GM18870 (cell line): ENCODE results near the gene ZNF195.
"Not testable (repeated sequence)": the region's sequence is repeated elsewhere in the genome, so short reads cannot be mapped to it uniquely, and the experiment has no call there.

Experiments
- ATAC-seq: cut with Tn5 transposase; IDR thresholded peaks from one replicate; pipeline ENCODE4 v1.9.1; 2021; ENCODE audit warnings: moderate library complexity; ENCODE audit not compliant: unreplicated experiment

Gene ZNF195

DNA sequence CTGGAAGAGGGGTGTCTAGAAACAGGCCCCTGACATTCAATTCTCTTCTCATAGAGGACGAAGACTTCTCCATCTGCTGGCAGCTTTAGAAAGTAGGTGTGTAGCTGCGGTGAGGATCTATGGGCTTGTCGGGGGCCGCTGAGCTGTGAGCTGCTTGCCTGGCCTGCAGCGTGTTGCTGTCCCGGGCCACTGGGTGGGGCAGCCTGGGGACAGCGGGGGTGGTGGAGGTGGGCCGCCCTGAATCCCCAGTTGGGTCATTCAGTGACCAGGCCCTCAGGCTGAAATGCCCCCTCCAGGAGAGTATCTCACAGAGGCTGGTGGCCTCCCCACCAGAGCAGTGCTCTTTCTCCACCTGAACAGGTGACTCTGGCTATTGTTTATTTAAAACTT is 23.9 kb upstream of the ZNF195 start:
- ATAC-seq: not testable (repeated sequence)

DNA sequence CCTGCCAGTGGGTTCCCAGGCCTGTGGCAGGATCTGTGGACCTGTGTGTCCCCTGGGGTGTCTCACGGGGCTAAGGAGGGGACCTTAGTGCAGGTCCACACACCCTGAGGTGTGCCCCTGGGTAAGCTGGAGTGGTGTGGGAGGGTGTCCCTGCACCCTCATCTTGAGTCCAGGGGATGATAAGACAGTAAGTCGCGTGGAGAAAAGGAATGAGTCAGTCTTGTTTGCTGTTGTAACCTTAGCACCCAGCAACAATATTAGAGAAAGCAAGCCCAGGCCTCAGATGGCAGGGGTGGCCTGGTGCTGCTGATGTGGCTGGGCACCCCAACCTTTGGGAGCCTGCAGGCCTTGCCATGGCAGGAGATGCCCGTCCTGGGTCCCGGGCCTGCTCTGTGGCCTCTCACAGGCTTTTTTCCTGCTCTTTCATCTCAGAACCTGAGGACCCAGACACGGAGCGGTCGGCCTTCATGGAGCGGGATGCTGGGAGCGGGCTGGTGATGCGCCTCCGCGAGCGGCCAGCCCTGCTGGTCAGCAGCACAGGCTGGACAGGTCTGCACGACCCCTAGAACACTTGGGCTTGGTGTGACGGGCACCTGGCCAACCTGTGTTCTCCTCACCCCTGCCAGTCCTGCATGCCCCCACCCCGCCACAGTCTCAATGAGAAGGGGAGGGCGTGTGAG is 23.4 kb upstream of the ZNF195 start:
- ATAC-seq: not testable (repeated sequence)

DNA sequence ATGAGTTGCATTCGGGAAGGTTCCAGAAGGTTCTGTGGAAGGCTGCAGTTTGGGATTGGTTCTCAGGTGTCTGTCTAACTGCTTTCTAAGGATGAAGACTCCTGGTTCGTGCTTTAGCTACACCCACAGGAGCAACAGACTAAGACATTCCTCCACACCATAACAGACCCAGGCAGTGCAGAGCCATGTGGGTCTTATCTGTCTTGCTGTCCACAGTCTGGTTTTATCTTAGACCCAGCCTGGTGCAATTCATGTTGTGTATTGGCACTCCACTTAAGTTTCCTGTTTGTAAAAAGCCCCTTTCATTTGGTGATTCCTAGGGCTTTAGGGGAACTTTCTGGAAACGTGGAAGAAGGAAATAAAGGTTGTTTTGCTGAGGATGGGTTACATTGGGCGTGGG is 22.1 kb upstream of the ZNF195 start:
- ATAC-seq: not testable (repeated sequence)

DNA sequence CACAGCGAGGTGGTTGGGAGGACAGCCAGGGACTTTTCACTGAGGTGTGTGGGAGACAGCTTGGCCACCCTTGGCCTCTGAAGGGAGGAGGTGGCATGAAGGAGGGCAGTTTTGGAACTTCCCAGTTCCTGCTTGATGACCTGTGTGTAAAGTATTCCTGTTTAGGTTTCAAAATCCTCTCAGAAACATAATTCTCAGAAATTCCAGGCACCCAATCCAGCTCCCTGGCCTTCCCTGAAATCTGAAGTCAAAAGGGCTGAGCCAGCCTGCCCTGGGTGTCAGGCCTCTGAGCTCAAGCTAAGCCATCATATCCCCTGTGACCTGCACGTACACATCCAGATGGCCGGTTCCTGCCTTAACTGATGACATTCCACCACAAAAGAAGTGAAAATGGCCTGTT is 19.6 kb upstream of the ZNF195 start:
- not testable (repeated sequence) for ATAC-seq

DNA sequence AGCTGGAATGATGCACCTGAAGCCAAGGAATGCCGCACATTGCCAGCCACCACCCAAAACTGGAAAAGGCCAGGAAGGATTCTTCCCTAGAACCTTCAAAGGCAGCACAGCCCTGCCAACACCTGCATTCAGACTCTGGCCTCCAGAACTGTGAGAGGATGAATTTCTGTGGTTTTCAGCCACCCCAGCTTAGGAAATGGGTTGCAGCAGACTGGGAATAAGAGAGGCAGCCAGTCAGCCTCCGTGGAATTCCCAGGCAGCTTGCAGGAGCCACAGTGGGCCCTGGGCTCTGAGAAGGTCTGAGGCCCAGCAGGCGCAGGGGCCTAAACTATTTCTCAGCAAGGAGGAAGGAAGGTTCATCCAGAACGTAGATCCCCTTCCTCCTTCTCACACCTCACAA is 19.2 kb upstream of the ZNF195 start:
- ATAC-seq: not testable (repeated sequence)

DNA sequence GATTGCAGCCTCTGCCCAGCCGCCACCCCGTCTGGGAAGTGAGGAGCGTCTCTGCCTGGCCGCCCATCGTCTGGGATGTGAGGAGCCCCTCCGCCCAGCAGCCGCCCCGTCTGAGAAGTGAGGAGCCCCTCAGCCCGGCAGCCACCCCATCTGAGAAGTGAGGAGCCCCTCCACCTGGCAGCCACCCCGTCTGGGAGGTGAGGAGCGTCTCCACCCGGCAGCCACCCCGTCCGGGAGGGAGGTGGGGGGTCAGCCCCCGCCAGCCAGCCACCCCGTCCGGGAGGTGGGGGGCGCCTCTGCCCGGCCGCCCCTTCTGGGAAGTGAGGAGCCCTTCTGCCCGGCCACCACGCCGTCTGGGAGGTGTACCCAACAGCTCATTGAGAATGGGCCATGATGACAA is 18.3 kb upstream of the ZNF195 start:
- ATAC-seq: not testable (repeated sequence)

DNA sequence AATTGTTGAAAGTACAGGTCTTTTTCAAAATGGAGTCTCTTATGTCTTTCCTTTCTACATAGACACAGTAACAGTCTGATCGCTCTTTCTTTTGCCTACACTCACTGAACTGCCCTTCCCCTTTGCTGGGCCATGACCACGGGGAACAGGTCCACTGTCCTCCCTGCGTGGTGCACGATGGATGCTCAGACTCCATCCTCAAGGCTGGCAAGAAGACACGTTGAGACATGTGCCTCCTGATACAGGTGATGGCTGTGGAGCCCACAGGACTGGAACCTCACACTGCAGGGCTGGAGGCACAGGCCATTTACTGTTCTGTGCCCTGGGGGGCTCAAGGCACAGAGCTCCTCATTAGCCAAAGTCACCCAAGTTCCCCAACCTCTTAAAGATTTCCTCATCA is 16.5 kb upstream of the ZNF195 start:
- not testable (repeated sequence) for ATAC-seq

DNA sequence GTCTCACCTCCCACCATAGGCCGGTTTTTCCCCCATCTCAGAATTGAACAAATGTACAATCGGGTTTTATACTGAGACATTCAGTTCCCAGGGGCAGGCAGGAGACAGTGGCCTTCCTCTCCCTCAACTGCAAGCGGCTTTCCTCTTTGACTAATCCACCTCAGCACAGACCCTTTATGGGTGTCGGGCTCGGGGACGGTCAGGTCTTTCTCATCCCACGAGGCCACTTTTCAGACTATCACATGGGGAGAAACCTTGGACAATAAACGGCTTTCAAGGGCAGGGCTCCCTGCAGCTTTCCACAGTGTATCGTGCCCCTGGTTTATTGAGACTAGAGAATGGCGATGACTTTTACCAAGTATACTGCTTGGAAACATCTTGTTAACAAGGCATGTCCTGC is 16.0 kb upstream of the ZNF195 start:
- ATAC-seq: not testable (repeated sequence)

DNA sequence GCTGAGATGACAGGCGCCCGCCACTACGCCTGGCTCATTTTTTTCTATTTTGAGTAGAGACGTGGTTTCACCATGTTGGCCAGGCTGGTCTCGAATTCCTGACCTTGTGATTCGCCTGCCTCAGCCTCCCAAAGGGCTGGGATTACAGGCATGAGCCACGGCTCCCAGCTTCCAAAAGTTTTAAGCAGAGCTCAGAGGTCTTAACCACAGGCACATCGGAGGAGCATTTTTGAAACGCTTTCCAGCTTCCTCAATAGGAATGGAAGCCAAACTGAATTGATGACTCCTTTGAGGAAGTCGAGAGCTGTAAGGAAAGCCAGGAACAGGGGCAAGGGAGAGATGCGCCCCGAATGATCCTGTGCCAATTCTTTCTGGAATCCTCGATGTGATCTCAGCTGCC is 14.5 kb upstream of the ZNF195 start:
- not testable (repeated sequence) for ATAC-seq

DNA sequence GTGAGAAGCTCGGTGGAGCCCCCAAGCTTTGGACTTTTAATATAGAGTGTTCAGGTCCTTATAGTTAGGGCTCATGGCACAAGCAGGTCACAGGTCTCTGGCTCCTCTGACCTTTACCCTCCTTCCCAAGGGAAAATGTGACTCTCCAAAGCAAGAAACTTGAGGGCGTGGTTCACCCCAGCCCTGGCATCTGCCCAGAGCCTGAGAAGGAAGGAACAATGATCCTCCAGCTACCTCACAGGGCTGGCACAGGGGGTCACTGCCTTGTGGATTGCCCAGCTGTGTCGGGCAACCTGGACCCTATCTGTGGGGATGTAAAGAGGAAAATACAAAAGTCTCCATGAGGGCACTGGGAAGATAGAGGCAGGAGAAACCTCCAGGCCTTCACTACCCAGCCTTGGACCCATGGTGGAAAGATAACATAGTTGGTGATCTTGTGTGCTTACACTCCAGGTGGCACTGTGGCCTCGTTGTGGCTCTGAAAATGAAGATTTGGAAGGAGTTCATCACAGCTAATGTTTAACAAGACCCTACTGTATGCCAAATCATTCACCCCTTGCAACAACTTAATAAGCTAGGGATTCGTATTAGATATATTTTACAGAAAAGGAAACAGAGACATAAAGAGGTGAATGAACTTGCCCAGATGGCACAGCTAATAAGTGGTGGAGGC is 3.8 kb upstream of the ZNF195 start:
- no peak for ATAC-seq

DNA sequence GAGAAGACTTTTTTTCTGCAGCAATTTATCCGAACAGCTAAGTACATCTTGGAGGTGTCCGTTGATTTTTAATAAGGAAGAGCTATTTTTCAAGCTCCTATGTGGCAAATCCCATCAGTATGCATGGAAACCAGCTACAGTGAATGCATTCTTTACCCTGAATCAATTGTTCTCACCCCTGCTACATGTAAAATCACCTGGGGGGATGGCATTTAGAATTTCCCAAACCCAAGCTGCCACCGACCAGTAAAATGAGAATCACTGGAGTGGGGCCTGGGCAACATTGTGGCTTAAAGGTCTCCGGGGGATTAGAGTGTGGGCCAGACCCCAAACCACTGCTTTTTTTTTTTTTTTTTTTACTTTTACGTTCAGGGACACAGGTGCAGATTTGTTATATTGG is 2.8 kb upstream of the ZNF195 start:
- no peak for ATAC-seq

DNA sequence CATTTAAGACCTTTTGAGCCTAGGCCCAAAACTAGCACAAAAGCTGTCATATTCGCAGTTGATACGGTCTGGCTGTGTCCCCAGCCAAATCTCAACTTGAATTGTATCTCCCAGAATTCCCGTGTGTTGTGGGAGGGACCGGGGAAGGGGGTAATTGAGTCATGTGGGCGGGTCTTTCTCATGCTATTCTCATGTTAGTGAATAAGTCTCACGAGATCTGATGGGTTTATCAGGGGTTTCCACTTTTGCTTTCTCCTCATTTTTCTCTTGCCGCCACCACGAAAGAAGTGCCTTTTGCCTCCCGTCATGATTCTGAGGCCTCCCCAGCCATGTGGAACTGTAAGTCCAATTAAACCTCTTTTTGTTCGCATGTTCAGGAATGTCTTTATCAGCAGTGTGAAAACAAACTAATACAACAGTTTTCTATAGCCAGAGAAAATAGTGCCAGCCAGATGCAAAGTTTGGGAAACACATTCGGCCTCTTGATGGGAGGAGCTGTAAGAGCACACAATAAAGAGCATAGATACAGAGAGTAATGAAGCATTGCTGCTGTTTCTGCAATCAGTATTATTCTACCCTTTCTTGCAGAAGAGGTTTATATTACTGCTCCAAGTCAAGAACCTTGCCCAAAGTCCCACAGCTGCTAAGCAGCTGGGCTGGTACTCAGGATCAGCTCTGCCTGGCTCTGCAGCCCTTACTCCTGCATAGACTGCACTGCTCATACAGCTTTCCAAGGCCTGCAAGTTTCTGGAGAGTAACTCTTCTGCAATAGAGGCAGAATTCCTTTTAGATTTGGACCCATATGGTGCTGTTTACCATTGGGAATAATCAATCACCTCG is 2.0 kb upstream of the ZNF195 start:
- ATAC-seq: no peak

DNA sequence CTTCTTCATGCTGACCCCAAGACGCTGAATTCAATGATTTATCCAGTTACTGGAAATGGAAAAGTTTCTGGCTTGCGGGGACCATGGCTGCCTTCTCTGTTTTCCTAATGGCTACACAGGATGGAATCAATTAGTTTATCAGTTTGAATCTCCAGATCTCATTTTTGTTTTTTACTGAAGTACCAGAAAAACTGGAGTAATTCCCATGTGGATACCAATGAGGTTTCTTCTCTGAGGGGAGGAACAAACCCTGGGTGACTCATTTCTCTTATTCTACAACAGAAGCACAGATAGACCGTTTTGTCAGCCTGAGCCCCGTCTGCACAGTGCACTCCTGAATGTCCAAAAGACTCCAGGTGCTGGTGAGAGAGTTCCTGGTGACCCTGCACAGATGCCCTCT is 3.4 kb downstream of the ZNF195 start:
- no peak for ATAC-seq

DNA sequence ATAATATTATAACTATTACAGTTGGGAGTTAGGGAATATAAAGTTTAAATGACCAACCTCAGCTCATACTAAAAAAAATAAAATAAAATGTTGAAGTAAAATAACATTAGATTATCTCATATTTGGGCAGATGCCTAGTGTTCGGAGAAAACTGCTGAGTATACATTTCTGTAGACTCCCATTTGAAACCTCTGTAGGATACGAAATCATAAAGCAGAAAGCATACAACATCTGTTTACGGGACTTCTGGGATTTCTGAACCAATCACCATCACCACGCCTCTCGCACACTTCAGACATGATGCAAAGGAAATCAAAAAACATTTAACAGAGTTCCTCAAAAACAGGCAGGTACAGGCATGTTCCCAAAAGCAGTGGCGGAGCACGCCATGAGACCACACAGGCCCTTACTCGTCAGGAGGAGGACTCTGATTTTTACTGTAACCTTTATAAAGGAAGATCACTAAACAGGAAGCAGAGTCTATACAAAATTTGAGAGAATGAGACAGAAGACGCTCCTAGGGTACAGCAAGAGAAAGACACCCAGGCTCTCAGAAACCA is 8.6 kb downstream of the ZNF195 start:
- ATAC-seq: no peak

DNA sequence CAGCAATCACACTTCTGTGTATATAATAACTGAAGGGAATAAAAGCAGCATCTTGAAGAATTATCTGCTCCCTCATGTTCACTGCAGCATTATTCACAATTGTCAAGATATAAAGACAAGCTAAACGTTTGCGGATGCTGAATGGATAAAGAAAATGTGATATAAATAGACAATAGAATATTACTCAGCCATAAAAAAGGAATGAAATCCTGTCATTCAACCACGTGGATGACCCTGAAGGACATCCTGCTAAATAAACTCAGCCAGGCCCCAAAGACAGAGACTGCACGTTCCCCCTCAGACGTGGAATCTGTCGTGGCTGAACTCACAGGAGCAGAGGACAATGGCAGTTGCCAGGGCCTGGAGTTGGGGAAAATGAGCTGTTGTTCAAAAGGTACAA is 9.6 kb downstream of the ZNF195 start:
- no peak for ATAC-seq

DNA sequence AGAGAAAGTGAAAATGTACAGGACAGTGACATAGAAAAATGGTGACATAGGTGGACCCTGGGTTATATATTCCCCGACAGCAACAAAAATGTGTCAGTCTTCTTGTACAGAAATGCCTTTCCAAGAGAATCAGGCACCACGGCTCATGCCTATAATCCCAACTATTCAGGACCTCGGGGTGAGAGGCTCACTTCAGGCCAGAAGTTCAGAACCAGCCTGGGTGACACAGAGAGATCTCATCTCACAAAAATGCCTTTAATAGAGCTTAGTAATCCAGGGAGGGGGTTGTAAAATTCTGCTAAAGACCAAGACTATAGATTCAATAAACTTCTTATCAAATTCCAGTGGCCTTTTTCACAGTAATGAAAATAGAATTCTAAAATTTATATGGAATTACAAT is 10.7 kb downstream of the ZNF195 start:
- ATAC-seq: no peak

DNA sequence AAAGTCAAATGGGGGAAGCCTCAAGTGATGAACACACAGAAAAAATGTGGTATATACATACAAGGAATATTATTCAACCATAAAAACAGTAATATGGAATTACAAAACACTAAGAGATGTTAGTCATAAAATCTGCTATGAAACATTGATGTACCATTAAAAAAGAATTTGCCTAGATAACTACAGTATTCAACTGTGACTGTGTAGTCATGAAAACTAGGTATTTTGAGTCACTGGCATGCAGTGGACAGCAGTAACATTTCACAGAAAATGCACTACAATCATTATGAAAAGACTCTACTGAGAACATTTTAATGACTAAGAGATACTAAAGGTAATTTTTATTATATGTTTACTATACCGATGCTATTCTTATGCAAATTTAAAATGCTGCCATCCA is 11.7 kb downstream of the ZNF195 start:
- ATAC-seq: no peak

DNA sequence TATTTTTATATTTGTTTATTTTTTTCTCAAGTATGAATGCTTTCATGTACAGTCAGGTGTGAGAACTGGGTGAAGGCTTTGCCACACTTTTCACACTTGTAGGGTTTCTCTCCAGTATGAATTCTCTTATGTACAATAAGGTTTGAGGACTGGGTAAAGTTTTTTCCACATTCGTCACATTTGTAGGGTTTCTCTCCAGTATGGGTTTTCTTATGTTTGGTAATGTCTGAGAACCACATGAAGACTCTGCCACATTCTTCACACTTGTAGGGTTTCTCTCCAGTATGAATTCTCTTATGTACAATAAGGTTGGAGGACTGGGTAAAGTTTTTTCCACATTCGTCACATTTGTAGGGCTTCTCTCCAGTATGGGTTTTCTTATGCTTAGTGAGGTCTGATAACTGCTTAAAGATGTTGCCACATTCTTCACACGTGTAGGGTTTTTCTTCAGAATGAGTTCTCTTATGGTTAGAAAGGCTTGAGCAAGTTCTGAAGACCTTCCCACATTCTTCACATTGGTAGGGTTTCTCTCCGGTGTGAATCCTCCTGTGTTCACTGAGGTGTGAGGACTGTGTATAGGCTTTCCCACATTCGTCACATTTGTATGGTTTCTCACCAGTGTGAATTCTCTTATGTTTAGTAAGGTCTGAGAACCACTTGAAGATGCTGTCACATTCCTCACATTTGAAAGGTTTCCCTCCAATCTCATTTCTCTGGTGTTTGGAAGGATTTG is 19.7 kb downstream of the ZNF195 start:
- no peak for ATAC-seq

DNA sequence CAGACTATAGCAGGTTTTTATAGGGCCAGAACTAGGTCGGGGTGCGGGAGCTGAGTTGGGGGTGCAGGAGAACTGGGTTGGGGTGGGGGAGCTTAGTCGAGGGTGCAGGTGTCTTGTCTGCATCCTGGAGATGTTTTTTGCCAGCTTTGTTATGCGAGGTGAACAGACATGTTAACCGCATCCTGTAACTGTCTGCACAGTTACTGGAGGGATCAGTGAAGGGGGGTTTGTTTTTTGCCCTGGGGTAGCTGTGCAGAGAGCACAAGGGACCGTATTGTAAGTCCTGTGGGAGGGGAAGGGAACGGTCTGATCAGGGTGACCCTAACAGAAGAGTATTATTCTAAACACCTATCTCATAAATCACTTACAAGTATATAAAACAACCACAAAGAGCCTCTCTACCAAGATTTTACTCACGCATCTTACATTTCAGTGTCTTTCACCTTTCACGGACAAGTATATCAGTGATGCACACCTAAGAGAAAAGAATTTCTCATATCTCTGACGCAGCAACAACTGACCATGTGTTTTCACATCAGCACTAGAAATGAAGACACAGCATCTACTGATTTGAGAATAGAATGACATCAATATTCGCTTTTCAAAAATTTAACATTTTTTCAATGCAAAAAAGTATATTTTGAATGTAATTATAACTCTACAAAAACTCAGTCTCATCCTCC is 20.8 kb downstream of the ZNF195 start:
- ATAC-seq: no peak

DNA sequence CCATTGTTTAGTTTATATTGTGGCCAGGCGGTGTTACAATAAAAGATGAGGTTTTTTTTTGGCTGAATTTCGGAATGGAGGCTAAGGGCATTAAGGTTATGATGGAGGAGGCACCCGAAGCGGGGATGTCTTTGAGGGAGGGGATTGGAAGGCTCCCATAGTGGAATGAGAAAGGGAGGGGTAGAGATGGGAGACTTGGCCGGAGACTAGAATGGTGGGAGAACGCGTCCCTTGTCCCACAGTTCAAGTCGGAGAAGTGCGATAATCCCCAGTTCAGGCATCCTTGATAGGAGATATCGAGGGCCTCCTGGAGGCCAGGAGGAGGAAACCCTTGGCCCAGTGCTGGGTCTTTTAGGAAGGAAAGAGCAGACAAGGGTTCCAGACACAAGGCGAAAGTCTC is 21.6 kb downstream of the ZNF195 start:
- no peak for ATAC-seq
